ENCODE results near the gene SLC2A5.

SLC2A5 gene

DNA sequence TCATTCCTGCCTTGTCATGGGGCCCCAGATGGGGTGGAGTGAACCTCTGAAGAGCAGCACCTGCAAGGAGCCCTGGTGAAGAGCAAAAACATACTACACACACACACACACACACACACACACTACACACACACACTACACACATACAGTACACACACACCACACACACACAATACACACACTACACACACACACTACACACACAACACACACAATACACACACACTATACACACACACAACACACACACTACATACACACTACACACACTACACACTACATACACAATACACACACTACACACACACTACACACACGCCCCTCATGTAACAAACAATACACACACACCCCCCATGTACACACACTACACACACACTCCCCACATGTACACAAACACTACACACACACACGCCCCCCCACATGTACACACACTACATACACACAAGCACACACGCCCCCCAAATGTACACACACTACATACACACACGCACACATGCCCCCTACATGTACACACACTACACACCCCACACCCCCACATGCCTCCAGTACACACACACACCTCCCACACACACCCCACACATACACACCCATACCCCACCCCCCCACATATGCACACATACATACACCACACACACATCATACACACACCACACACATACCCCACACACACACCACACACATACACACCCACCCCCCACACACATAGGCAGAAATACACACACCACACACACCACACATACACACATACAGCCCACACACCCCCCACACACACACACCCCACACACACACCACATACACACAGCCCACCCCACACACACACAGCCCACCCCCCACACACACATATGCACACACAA is 9.3 kb downstream of the SLC2A5 start:
- no peak for DNase-seq

DNA sequence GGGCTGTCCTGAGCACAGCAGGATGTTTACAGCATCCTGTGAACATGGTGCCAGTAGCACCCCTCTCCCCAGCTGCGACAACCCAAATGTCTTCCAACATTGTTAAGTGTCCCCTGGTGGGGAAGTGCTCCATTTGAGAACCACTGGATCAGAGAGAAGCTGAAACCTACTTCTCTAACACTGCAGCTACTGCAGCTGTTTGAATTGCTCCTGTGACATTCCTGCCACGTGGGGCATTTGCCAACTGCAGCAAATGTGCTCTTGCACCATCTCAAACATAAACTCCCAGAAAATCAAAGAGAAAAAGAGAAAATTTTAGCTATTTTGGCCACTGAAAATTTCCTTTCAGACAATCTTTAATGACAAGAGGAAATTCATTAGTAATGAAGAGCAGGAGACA is 11.0 kb downstream of the SLC2A5 start:
- DNase-seq, result no peak

- no peak for DNase-seq
These were observed 11.6 kb downstream of the SLC2A5 start for GRCh38 chr1:9057851-9058250.

DNA sequence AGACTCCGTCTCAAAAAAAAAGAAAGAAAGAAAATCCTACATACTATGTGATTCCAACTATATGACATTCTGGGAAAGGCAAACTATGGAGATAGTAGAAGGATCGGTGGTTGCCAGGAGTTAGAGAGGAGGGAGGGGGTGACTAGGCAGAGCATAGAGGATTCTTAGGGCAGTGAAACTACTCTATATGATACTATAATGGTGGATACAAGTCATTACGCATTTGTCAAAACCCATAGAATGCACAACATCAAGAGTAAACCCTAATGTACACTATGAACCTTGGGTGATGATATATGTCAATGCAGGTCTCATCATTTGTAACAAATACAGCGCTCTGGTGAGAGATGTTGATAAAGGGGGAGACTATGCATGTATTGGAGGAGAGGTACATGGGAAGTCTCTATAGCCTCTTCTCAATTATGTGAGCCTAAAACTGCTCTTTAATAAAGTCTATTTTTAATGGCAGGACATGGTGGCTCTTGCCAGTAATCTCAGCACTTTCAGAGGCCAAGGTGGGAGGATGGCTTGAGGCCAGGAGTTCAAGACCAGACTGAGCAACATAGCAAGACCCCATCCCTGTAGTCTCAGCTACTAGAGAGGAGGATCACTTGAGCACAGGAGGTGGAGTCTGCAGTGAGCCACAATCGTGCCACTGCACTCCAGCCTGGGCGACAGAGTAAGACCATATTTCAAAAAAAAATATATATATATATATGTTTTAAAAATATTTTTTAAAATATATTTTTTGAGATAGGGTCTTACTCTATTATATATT is 17.0 kb downstream of the SLC2A5 start:
- no peak for DNase-seq

DNA sequence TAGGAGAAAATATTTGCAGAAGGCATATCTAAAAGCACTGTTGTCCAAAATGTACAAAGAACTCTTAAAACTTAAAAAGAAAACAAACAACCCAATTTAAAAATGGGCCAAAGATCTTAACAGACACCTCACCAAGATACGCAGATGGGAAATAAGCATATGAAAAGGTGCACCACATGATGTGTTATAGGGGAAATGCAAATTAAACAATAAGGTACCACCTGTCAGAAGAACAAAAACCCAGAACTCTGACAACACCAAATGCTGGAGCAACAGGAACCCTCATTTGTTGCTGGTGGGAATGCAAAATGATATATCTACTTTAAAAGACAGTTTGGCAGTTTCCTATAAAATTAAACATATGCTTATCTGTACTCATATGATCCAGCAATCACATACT is 18.1 kb downstream of the SLC2A5 start:
- DNase-seq, result no peak

- DNase-seq, result no peak
These were observed 18.6 kb downstream of the SLC2A5 start for GRCh38 chr1:9050803-9051202.

GRCh38 chr1:9048551-9048950 is 20.9 kb downstream of the SLC2A5 start:
- no peak for DNase-seq

DNA sequence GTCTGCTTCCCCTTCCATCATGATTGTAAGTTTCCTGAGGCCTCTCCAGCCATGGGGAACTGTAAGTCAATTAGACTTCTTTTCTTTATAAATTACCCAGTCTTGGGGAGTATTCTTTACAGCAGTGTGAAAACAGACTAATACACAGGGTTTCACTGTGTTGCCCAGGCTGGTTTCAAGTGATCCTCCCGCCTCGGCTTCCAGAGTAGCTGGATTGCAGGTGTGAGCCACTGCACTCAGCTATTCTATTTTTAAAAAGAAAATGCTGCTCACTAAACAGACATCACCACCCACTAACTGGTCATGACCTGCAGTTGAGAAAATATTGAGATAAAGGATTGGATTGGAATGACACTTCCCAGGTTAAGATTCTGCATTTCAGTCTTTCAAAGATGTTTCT is 22.4 kb downstream of the SLC2A5 start:
- no peak for DNase-seq

GRCh38 chr1:9045861-9046510 is 23.4 kb downstream of the SLC2A5 start:
- no peak for DNase-seq

GRCh38 chr1:9044236-9044635 is 25.2 kb downstream of the SLC2A5 start:
- no peak for DNase-seq

DNA sequence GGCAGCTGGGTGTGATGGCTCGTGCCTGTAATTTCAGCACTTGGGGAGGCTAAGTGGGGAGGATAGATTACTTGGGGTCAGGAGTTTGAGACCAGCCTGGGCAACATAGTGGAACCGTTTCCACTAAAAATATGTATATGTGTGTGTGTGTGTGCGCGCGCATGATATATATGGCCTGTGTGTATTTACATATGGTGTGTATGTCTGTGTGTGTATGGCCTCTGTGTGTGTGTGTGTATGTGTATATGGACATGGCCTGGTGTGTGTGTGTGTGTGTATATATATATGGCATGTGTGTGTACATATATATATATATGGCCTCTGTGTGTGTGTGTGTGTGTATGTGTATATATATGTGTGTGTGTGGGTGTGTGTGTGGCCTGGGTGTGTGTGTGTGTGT is 27.2 kb downstream of the SLC2A5 start:
- DNase-seq, result no peak

- no peak for DNase-seq
These were observed 28.2 kb downstream of the SLC2A5 start for GRCh38 chr1:9041116-9041779.

DNA sequence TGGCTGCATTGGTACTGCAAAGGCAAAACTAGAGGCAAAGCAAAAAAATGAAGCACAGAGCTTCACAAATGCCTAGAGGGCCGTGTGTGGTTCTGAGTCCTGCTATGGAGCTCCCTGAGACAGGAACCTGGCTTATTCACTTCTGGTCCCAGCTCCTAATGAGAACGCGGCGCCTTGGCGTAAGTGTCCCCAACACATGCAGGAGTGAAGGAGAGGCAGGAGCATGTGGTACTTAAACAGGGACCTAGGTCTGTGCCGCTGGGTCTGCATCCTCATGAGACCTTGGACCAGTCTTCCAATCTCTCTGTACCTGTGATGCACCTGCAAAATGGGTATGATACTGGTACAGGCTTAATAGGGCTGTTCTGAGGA is 28.8 kb downstream of the SLC2A5 start:
- DNase-seq, result no peak

DNA sequence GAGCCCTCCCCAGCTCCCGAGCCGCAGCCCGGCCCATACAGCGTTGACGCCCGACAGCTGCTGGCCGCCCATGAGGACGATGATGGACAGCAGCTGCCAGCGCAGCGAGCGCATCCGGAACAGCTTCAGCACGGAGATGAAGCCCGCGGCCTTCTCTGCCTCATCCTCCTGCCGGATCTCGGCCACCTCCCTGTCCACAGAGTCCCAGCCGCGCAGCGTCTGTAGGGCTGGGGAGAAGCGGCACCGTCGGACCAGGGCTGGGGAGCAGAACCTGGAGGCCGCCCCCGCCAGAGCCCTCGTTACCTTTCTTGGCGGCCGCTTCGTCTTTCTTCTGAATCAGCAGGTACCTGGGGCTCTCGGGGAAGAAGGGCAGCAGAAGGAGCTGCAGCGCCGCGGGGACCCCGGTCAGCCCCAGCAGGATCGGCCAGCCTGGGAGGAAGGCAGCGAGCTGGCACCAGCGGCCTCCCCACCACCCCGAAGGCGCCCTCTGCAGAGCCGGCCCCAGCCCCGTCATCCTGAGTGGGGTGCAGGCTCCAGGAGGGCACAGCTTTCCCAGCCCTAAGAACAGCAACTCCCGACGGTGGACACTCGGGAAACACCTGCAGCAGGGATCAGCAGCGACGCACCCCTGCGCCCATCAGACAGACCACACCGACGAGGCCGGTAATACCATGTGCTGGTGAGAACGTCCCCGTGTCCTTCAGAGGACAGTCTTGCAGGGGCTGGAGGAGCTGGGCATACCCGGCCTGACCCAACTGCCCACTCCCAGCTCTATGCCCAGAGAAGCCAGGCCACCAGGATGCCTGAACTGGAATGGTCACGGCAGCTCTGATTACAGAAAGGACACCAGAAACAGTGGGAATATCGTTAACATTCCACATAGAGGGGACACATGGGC is 29.4 kb downstream of the SLC2A5 start:
- DNase-seq, result no peak

DNA sequence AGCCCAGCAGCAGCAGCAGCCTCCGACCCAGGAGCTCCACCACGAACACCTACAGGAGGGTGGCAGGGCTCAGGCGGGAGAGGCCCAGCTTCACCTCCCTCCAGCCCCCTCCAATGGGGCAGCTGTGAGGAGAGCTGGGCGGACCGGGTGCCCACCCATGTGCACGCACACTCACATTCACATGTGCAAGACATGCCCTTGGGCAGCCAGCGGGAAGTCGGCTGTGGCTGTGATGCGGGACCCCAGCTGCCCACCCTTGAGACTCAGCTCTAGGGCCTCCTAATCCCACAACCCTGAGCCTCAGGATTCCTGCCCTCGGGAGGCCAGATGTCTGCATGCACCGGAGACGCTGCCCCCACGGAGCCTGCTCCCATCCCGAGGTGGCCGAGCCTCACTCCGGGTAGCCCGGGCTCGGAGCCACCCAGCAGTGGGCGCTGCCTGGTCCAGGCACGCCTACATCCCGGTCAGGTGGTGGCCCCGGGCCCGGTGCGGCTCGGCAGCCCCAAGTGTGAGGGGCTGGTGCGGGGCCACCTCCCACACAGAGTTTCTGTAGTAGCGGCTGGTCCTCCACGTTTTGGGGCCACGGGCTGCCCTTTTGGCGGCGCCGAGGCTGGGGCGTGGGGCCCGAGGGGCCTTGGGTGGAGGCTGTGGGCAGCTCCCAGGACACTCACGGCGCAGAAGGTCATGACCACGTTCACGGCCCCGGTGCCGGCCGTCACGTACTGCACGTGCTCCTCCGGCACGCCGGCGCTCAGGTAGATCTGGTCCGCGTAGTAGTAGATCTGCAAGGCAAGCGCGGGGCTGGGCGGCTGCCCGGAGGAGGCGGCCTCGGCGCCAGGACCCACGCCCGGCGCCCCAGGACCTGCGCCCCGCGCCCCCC is 30.3 kb downstream of the SLC2A5 start:
- DNase-seq, result no peak

DNA sequence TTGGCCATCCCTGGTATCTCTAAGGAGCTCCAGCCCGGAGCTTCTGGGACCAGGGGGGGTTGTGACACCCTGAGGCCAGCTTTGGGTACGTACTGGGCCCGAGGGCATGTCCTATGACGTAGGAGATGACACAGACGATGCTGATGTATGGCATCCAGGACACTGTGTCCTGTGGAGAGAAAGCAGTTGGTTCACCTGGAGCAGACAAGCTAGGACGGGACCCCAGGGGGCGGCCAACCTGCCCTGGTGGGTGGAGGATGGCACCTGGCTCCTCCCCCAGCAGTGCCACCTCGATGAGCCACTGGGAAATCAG is 31.1 kb downstream of the SLC2A5 start:
- no peak for DNase-seq

DNA sequence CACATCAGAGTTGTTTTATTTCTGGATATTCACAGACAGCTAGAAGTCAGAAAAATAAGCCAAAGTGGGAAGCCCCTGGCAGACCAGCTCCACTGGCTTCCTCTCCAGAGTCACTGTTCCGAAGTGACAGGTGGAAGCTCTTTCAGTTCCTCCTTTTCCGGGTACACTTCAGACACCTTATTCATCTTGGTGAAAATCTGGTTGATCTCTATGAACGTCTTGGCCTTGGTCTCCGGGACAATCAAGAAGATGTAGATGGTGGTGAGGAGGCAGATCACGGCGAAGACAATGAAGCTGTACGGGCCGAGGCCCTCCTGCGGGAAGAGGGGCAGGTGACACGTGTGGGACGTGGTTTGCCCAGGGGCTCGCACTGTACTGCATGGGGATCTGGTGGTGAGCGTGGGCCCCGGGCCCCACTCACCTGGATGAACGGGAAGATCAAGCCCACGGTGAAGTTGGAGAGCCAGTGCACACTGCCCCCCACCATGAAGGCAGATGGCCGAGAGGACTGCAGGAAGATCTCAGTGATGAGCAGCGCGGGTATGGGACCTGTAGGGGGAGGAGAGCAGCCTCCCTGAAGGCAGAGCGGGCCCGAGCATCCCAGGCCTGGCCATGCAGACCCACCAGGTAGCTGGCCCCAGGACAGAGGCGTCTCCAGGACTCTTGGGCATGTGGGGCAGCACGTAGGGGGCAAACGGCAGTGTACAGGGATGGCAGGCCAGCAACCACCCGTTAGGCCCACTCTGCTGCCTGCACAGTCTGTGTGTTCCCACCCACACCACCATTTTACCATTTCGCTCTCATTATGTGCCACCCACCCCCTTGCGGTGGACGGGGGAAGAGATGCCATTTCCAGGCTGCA is 31.7 kb downstream of the SLC2A5 start:
- DNase-seq, result no peak

GRCh38 chr1:9035226-9035625 is 34.2 kb downstream of the SLC2A5 start:
- DNase-seq, result no peak

GRCh38 chr1:9033363-9033762 is 36.1 kb downstream of the SLC2A5 start:
- no peak for DNase-seq
